Stimulated activated CD8-positive, alpha-beta memory T cell treated with anti-CD3 and anti-CD28 coated beads, Interleukin-7, amount 100 ng/mL, for 1 hour (primary cell): Measurements from ENCODE around the gene PPP2R5B.
"Not testable (repeated sequence)": the region's sequence is repeated elsewhere in the genome, so short reads cannot be mapped to it uniquely, and the experiment has no call there.

ENCODE experiments used
- DNase-seq, 2 donors: peaks; one replicate each; pipeline ENCODE4 v3.0.0-alpha.2; 2020; ENCODE audit warnings: low read depth in 2 of 2

The PPP2R5B gene

GRCh38 chr11:64976651-64977050 is 52.2 kb downstream of the PPP2R5B start:
- DNase-seq = no peak

GRCh38 chr11:64983339-64983738 is 58.9 kb downstream of the PPP2R5B start:
- DNase-seq = not testable (repeated sequence)
